ENCODE data around the gene IFT172. TPM values are rescaled to one million over a fixed set of nuclear protein-coding genes. Genes with fewer than 3 reads are reported as not detected.
"Not testable (repeated sequence)": the region's sequence is repeated elsewhere in the genome, so short reads cannot be mapped to it uniquely, and the experiment has no call there.

The IFT172 gene
- total RNA-seq, 2 experiments from 2014 or later: 7.9 to 9.9 TPM

DNA sequence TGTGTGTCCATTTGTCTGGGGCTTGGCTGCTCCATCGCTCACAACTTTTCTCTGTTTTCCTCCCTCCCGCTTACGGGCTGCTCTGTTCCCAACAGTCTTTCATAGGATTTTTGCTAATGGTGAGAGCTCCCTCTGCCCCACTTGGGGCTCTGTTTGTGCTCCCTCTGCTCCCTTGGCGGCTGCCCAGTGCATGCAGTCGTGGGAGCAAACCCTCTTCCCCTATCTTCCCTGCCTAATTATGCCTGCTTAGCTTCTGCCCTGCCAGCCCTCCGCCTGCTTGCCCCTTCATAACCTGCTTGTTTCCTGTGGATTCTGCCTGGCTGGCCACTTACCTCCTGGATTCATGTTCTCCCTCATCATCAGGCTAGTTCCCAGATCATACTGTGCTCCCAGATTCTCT lies 53.9 kb downstream of the IFT172 start:
- CTCF ChIA-PET: no interaction called here
- H3K27me3 Mint-ChIP-seq: no peaks in the 10 kb centered on the region
- no peak for DNase-seq
- no peaks in the 10 kb centered on the region for H3K9me3 Mint-ChIP-seq
- peak overlapping the region; percentile 11 for H3K27ac Mint-ChIP-seq
- H3K36me3 Mint-ChIP-seq (ENCODE audit: low read depth): peaks cover 70% of the 10 kb centered on the region
- POLR2A ChIA-PET: no interaction called here
- peaks cover 10% of the 10 kb centered on the region for H3K4me1 Mint-ChIP-seq
- H3K4me3 Mint-ChIP-seq: no peak overlapping the region

DNA sequence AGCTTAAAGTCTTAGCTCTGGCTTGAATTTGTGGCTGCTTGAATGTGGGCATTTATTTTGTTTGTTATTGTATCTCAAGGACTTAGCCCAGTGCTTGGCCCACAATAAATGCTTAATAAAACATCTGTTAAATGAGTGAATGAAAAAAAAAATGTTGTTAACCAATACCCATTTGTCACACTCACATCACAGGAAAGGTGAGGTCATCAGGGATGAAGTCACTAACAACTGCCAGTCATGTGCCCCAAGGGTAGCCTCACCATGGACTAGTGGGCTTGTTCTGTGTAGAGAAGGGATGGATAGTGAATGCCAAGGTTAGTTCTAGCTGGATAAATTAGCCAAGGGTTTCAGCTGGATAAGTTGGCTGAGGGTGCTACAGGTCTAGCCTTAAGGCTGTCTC lies 58.1 kb downstream of the IFT172 start:
- no peaks in the 10 kb centered on the region for H3K9me3 Mint-ChIP-seq
- POLR2A ChIA-PET: interaction anchor here (1.0 to 10.1 kb wide), 10 partner anchors 10 to 250 kb away, joined by 3 to 155 read pairs (median 6); partner anchors contain the start of genes CCDC121, EIF2B4, GPN1 and MPV17
- peak overlapping the region; percentile 91 for H3K27ac Mint-ChIP-seq
- H3K27me3 Mint-ChIP-seq: no peaks in the 10 kb centered on the region
- peak overlapping the region; percentile 60 for H3K4me3 Mint-ChIP-seq
- H3K4me1 Mint-ChIP-seq: peaks cover 28% of the 10 kb centered on the region
- H3K36me3 Mint-ChIP-seq (ENCODE audit: low read depth): peaks cover 43% of the 10 kb centered on the region
- DNase-seq: peak; percentile 51
- CTCF ChIA-PET: interaction anchor here (0.9 to 5.4 kb wide), 9 partner anchors 10 to 252 kb away, joined by 3 to 36 read pairs (median 4); partner anchors contain the start of genes EIF2B4 and PPM1G

DNA sequence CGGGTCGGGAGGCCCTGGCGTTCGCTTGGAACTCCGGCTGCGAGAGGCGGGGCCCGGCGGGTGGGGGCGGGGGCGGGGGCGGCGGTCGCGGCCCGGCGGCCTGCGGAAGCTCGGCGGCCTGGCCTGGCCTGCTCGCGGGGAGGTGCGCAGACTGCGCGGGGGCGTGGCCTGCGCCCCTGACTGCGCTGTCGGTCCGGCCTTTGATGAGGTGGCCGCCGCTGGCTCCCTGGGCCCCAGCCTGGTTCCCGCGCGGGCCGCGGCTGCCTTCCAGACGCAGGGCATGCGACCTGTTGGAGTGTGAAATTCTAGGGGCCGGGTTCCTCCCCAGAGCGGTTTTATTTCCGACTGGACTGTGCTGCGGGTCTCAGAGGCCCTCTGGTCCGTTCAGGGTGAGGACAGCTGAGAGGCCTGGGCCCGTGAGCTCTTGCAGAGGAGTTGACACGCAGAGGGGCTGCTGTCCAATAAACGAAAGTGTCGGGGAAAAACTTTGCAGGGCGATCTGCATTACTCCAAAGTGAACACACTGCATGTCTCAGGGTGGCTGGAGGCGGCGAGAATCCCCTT lies 60.5 kb downstream of the IFT172 start:
- ChIA-PET POLR2A (interaction anchor here (0.7 to 10.1 kb wide), 31 partner anchors 9 to 1323 kb away, joined by 3 to 155 read pairs (median 5); partner anchors contain the start of genes AGBL5, CAD, CCDC121 and EIF2B4), CTCF (interaction anchor here (1.0 to 5.4 kb wide), 8 partner anchors 20 to 259 kb away, joined by 3 to 36 read pairs (median 6); partner anchors contain the start of genes EIF2B4 and PPM1G)
- peak; percentile 83 for DNase-seq
- peak overlapping the region; percentile 98 for H3K4me3 Mint-ChIP-seq
- H3K36me3 Mint-ChIP-seq (ENCODE audit: low read depth): peaks cover 19% of the 10 kb centered on the region
- no peaks in the 10 kb centered on the region for H3K27me3 Mint-ChIP-seq
- H3K9me3 Mint-ChIP-seq: no peaks in the 10 kb centered on the region
- peak overlapping the region; percentile 91 for H3K27ac Mint-ChIP-seq
- peaks cover 30% of the 10 kb centered on the region for H3K4me1 Mint-ChIP-seq

DNA sequence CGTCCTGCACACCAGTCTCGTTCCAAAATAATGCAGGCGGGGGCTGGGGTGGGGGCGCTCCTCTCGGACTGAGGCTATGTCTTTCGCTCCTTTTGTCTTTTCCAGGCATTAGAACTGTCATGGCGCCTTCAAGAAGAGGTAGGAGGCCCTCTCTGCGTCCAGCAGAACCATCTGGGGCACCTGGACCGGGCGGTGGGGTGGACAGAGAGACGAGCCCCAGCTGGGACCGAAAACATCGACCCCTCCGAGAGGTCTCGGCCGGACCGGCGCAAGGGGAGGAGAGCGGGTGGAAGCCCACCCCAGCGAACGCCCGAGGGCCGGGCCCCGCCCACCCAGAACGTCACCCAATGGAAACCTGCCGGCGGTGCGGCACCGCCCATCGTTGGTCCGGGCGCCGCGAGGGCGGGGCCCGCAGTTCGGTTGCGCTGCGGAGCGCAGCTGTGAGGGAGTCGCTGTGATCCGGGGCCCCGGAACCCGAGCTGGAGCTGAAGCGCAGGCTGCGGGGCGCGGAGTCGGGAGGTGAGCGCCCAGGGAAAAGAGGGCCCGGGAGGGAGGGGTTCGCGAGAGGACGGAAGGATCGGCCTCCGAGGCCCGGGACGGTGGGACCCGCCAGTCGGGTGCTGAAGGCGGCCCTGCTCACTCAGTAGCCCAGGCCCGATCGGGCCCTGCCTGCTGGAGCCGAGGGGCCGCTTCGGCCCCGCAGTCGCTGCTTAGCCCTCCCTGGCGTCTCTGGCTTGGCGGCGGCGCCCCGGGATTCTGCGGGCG lies 61.1 kb downstream of the IFT172 start, which contains the start of gene NRBP1:
NRBP1 (plus strand) TSS at position 419 of the 765 bp plus-strand sequence. CDS start 4,643 bp downstream, outside the sequence.
- Mint-ChIP-seq H3K4me1 (peaks cover 26% of the 10 kb centered on the region), H3K27me3 (no peaks in the 10 kb centered on the region), H3K27ac (peak within 1 kb of the TSS; percentile 92), H3K4me3 (peak within 1 kb of the TSS; percentile 98), H3K36me3 (ENCODE audit: low read depth) (peaks cover 13% of the 10 kb centered on the region), H3K9me3 (no peaks in the 10 kb centered on the region)
- ChIA-PET CTCF (interaction anchor here (1.4 to 5.4 kb wide), 6 partner anchors 19 to 255 kb away, joined by 4 to 36 read pairs (median 12); partner anchors contain the start of genes EIF2B4 and PPM1G), POLR2A (interaction anchor here (0.9 to 10.1 kb wide), 23 partner anchors 8 to 1323 kb away, joined by 3 to 155 read pairs (median 8); partner anchors contain the start of genes AGBL5, CAD, CCDC121 and EIF2B4)
- peak; percentile 93 for DNase-seq

DNA sequence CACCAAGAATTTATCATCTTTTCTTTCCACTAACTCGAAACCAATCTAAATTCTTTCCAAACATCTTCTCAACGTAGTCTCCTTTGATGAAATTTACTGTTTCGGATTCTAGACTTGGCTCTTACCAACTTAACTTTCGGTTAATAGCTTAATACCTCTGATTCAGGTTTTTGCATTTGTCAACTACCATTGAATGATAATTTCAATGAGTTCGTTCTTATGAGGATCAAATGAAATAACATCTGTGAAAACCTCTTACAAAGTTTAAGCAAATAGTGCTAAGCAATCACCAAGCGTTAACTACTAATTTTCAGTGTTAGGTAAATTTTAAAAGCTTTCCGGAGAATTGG lies 61.7 kb downstream of the IFT172 start:
- H3K4me1 Mint-ChIP-seq: peaks cover 26% of the 10 kb centered on the region
- H3K27me3 Mint-ChIP-seq: no peaks in the 10 kb centered on the region
- POLR2A ChIA-PET: interaction anchor here (0.7 to 10.1 kb wide), 21 partner anchors 8 to 1324 kb away, joined by 3 to 155 read pairs (median 8); partner anchors contain the start of genes CAD, CCDC121, EIF2B4 and GPN1
- no peak for DNase-seq
- CTCF ChIA-PET: interaction anchor here (1.9 to 5.4 kb wide), 4 partner anchors 19 to 255 kb away, joined by 4 to 36 read pairs (median 26); partner anchors contain the start of genes EIF2B4 and PPM1G
- H3K27ac Mint-ChIP-seq: peak overlapping the region; percentile 92
- H3K36me3 Mint-ChIP-seq (ENCODE audit: low read depth): peaks cover 8% of the 10 kb centered on the region
- H3K4me3 Mint-ChIP-seq: peak overlapping the region; percentile 98
- H3K9me3 Mint-ChIP-seq: no peaks in the 10 kb centered on the region

DNA sequence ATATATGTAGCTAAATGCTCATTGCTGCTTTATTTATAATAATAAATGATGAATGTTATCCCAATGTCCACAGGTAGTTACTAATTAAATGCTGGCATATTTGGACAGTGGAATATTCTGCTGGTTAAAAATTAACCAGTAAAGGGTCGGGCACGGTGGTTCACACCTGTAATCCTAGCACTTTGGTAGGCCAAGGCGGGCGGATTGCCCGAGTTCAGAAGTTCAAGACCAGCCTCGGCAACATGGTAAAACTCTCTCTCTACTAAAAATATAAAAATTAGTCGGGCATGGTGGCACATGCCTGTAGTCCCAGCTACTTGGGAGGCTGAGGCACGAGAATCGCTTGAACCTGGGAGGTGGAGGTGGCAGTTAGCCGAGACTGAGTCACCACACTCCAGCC lies 64.5 kb downstream of the IFT172 start:
- H3K27ac Mint-ChIP-seq; H3K4me3 Mint-ChIP-seq; H3K36me3 Mint-ChIP-seq (ENCODE audit: low read depth); H3K27me3 Mint-ChIP-seq; H3K9me3 Mint-ChIP-seq; DNase-seq; CTCF ChIA-PET: not testable (repeated sequence)
- peaks cover 14% of the 10 kb centered on the region for H3K4me1 Mint-ChIP-seq
- POLR2A ChIA-PET: interaction anchor here (10.1 kb wide), 1 partner anchor 16 kb away, joined by 155 read pairs; the partner anchor contains the start of gene PPM1G

DNA sequence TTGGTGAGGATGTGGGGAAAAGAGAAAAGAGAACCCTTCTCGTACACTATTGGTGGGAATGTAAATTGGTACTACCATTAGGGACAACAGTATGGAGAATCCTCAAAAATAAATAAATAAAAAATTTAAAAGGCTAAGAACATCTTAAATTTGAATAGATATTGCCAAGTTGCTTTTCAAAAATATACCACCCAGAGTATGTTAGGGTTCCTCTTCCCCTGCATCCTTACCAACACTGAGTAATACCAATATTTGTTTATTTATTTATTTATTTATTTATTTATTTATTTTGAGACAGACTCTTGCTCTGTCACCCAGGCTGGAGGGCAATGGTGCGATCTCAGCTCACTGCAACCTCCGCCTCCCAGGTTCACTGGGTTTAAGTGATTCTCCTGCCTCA lies 66.6 kb downstream of the IFT172 start:
- H3K27me3 Mint-ChIP-seq: peaks cover 2% of the 10 kb centered on the region
- no peaks in the 10 kb centered on the region for H3K36me3 Mint-ChIP-seq (ENCODE audit: low read depth)
- H3K27ac Mint-ChIP-seq: no peak overlapping the region
- CTCF ChIA-PET: no interaction called here
- POLR2A ChIA-PET: interaction anchor here (10.1 kb wide), 1 partner anchor 14 kb away, joined by 155 read pairs; the partner anchor contains the start of gene PPM1G
- no peak for DNase-seq
- no peak overlapping the region for H3K4me3 Mint-ChIP-seq
- peaks cover 7% of the 10 kb centered on the region for H3K4me1 Mint-ChIP-seq
- H3K9me3 Mint-ChIP-seq: no peaks in the 10 kb centered on the region

DNA sequence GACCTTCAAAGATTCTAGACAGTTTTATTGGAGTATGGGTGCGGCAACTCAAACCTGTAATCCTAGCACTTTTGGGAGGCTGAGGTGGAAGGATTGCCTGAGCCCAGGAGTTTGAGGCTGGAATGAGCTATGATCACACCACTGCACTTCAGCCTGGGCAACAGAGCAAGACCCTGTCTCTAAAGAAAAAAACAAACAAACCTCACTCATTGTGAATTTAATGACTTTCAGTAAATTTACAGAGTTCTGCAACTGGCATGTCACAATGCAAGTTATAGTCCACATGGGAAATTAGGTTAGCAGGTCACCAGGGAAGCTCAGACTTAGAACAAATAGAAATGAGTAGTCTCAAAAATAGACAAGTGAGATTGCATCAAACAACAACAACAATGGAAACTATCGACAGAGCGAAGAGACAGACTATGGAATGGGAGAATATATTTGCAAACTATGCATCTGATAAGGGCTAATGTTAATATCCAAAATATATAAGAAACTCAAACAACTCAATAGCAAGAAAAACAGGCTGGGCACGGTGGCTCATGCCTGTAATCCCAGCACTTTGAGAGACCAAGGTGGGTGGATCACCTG lies 67.8 kb downstream of the IFT172 start:
- Mint-ChIP-seq H3K27me3 (peaks cover 2% of the 10 kb centered on the region), H3K4me1 (peaks cover 2% of the 10 kb centered on the region)
- POLR2A ChIA-PET: interaction anchor here (0.7 to 1.5 kb wide), 2 partner anchors 10 to 13 kb away, joined by 3 to 6 read pairs; partner anchors contain the start of gene PPM1G

DNA sequence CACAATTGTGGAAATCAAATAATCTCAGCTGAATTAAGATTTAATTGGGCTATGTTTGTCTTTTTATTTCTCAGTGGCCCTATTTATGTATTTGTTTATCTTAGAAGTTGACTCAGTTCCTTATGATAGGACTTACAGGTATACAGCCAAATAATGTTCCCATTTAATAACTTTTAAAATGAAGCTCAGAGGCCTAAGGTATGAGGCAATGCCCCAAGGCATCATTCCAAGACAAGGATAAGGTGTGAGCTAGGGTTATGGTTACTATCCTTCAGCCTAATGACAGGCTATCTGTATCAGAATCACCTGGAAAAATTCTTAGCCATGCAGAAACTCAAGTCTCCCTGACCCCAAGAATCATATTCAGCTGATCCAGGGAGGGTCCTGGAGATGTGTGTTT lies 68.5 kb downstream of the IFT172 start:
- Mint-ChIP-seq H3K27me3 (peaks cover 2% of the 10 kb centered on the region), H3K27ac (no peak overlapping the region), H3K4me1 (no peaks in the 10 kb centered on the region), H3K9me3 (no peaks in the 10 kb centered on the region), H3K36me3 (ENCODE audit: low read depth) (no peaks in the 10 kb centered on the region), H3K4me3 (no peak overlapping the region)
- ChIA-PET CTCF (interaction anchor here (1.7 kb wide), 1 partner anchor 10 kb away, joined by 4 read pairs; no protein-coding TSS in a partner anchor), POLR2A (interaction anchor here (0.7 to 2.2 kb wide), 3 partner anchors 10 to 12 kb away, joined by 3 to 6 read pairs (median 6); partner anchors contain the start of gene PPM1G)
- no peak for DNase-seq

More for the DNA sequence above, 67.8 kb downstream of the IFT172 start:
- no peak for DNase-seq
- Mint-ChIP-seq H3K4me3 (no peak overlapping the region), H3K36me3 (ENCODE audit: low read depth) (no peaks in the 10 kb centered on the region), H3K9me3 (no peaks in the 10 kb centered on the region), H3K27ac (no peak overlapping the region)
- CTCF ChIA-PET: interaction anchor here (1.7 kb wide), 1 partner anchor 9 kb away, joined by 4 read pairs; no protein-coding TSS in a partner anchor

DNA sequence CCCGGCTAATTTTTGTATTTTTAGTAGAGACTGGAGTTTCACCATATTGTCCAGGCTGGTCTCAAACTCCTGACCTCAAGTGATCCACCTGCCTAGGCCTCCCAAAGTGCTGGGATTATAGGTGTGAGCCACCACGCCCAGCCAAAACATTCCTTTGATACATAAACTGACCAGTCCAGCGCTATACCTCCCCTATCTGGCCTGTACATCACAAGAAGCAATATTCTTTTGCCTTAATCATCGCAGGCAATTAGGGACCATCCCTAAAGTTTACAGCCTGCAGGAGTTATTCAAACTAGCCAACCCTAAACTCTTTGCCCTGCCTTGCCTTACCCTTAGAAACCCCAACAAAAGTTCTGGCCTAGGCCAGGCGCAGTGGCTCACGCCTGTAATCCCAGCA lies 73.4 kb downstream of the IFT172 start:
- CTCF ChIA-PET: no interaction called here
- H3K4me1 Mint-ChIP-seq: peaks cover 8% of the 10 kb centered on the region
- DNase-seq: no peak
- no peaks in the 10 kb centered on the region for H3K9me3 Mint-ChIP-seq
- H3K4me3 Mint-ChIP-seq: no peak overlapping the region
- POLR2A ChIA-PET: no interaction called here
- H3K36me3 Mint-ChIP-seq (ENCODE audit: low read depth): peaks cover 2% of the 10 kb centered on the region
- no peak overlapping the region for H3K27ac Mint-ChIP-seq
- peaks cover 5% of the 10 kb centered on the region for H3K27me3 Mint-ChIP-seq

DNA sequence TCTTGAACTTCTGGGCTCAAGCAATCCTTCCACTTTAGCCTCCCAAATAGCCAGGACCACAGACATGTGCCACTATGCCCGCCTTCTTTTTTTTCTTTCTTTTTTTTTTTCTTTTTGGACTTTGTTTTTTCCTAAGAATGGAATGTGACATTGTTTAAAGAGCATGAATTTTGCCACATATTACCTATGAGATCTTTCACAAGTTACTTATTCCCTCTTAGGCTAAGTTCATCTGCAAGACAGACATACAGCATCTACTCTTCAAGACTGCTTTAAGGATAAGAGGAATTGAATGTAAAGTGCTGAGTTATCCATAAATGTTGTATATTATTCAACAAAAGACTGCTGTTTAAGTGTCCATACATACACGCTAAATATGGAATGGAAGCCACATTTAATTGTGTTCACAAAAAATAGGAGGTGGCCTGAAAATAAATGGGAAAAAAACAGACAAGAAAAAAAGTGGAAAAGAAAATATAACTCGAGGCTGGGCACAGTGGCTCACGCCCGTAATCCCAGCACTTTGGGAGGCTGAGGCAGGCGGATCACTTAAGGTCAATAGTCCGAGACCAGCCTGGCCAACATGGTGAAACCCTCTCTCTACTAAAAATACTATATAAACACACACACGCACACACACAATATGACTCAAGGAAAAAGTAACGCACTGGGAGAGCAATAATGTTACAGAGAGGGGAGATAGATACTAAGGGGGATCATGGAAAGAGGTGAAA lies 77.0 kb downstream of the IFT172 start:
- H3K9me3 Mint-ChIP-seq: no peaks in the 10 kb centered on the region
- ChIA-PET POLR2A (no interaction called here), CTCF (no interaction called here)
- DNase-seq: no peak
- H3K4me3 Mint-ChIP-seq: no peak overlapping the region
- H3K27ac Mint-ChIP-seq: no peak overlapping the region
- peaks cover 11% of the 10 kb centered on the region for H3K36me3 Mint-ChIP-seq (ENCODE audit: low read depth)
- peaks cover 5% of the 10 kb centered on the region for H3K27me3 Mint-ChIP-seq
- H3K4me1 Mint-ChIP-seq: peaks cover 23% of the 10 kb centered on the region
